NCI-H748 treated with DMSO at 0.1 percent for 48 hours (cell line): ENCODE results near the gene ZDHHC7.

Experiments used
- DNase-seq: peaks from one replicate; lab custom pipeline; 2025; lab: John Stamatoyannopoulos, UW

Gene ZDHHC7

GRCh38 chr16:85018529-85019236 is 7.3 kb upstream of the ZDHHC7 start:
- no peak for DNase-seq

DNA sequence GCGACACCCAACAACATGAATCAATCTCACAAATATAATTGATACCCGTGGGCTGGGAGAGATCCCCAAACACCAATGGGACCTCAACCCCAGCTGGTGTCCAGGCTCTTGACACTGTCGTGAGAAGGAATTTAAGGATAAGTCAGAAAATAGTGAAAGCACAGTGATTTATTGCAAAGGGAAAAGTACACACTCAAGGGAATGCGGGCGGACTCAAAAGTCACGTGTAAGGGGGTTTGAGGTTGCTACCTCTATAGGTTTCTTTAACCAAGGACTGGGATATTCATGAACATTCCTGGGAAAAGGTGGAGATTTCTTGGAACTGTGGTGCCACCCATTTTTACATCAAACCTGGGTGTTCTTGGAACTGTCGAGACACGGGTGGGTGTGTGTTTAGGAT is 6.3 kb upstream of the ZDHHC7 start:
- DNase-seq: no peak

- no peak for DNase-seq
These were observed 5.8 kb upstream of the ZDHHC7 start for GRCh38 chr16:85017151-85017550.

DNA sequence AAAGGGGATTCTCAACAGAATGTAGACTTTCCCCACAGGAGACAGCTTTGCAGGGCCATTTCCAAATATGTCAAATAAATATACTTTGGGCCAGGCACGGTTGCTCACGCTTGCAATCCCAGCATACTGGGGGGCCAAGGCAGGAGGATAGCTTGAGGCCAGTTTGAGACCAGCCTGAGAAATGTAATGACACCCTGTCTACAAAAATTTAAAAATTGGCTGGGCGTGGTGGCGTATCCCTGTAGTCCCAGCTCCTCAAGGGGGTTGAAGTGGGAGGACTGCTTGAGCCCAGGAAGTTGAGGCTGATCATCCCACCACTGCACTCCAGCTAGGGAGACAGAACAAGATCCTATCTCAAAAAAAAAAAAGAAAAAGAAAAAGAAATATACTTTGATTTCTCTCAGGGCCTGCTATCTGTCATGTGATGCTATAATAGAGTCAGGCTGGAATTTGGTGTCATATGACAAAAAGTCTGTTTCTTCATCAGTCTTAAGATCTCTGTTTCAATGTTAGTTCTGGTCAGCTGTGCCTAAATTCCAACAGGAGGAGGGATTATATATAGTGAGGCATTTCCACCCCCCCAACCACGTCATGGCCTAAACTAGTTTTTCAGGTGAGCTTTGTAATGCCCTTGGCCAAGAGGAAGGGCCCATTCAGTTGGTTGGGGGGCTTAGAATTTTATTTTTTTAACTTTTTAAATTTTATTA is 4.3 kb upstream of the ZDHHC7 start:
- no peak for DNase-seq

DNA sequence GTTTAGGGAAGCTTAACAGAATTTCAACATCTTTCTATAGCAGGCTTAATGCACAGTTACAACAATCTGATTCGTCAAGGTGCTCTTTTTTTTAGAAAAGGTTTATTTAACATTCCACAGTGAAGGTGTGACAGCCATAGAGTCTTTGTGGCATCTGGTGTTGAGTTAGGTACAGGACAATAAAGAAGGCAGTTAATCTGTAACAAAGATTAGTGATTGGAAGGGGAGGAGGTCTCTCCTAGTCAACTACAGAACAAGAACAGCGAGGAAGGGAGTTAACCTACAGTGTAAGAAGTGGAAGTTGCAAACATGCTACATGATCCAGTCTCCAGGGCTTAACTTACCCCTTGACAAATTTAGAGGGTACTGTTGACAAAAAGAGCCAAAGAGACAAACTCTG is 3.0 kb upstream of the ZDHHC7 start:
- DNase-seq: no peak

GRCh38 chr16:85011846-85012284 is 530 bp upstream of the ZDHHC7 start:
- DNase-seq: no peak

DNA sequence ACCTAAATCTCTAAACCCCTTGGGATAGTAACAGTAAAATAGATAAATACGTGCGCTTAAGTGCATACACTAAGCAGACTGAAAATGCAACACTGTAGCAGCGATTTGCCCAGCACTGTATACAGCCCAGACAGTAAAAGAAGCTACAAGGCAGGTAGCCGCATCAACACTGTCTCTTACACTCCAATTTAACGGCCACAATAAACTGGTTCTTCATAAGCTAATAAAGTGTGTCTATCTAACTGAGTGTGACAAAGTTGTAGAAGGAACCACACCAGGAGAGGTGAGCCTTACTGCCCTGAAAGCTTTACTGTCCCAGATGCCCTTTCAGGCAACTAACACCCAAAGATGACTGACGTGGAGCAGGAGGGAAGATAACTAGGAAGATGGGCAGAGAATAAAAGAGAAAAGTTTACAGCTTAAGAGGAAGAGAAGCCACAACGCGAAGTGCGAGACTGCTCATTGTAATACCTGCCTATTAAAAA is 847 bp downstream of the ZDHHC7 start:
- DNase-seq: no peak

GRCh38 chr16:85008271-85008670 is 3.1 kb downstream of the ZDHHC7 start:
- DNase-seq: no peak

DNA sequence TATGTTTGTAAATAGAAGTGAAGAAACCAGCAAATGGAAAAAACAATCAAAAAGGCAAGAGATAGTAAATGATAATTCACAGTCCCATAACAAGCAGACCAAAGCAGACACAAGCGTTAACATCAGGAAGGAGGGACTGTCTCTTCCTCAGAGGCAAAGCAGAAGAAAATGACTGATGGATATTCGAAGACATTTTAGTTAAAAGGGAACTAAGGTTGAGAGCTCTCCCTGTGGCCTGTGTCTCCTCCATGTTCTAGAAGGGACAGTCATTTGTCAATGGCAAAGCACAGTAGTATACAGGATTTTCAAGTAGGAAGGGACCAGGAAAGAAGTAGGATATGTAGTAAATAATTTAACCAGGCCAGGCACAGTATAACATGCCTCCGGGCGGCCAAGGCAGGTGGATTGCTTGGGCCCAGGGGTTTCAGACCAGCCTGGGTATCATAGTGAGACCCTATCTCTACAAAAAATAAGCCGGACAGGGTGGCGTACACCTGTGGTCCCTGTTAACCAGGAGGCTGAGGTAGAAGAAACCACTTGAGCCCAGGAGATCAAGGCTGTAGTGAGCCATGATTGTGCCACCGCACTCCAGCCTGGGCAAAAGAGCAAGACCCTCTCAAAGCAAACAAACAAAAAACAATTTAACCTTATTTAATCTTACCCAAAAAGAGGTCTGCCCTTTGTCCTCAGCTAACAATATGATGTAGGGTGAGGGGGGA is 3.7 kb downstream of the ZDHHC7 start:
- no peak for DNase-seq

DNA sequence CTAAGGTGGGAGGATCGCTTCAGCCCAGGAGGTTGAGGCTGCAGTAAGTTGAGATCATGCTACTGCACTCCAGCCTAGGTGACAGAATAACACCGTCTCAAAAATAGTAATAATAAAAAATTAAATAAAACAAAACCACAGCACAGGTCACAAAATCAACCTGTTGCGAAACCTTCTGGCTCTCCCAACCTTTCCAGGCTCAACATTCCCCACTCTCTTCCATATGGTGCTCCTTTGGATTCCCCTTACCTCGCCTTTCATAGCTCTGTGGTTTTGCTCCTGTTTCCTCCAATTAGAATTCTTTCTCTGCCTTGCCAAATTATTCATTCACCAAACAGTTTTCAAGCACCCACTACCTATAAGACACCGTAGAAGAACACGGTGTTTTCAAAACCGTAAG is 4.7 kb downstream of the ZDHHC7 start:
- no peak for DNase-seq

DNA sequence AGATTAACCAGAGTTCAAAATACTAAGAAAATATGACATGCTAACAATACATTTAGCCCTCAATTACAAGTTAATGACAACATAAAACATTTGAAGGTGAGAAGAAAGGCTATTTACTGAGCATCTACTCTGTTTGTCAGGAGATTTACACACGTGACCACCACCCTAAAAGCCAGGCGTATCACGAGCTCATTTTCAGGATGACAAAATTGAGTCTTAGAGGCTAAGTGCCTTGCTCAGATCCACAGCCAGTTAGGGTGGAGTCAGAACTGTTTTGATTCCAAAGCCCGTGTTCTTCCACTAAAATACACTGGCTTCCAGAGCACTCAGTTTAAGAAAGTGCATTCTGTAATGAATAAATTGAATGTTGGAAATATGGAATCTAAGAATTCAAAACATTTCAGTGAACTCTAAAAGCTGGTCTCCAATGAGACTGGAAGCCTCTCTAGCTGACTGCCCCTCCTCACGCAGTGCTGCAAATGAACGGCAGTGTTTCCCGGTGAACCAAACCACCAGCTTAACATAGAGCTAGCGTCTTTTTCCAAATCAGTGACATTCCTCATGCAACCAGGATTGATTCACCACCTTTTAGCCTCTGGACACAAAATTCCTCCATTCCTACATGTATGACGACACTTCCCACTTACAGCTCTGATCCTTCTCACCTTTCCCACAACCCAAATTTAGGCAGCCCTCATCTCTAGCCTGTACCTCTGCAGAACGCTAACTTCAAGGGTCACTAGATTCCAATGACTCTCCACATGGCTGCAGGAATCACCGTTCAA is 5.9 kb downstream of the ZDHHC7 start:
- no peak for DNase-seq

GRCh38 chr16:85004587-85005205 is 6.6 kb downstream of the ZDHHC7 start:
- no peak for DNase-seq

- DNase-seq: no peak
These were observed 7.4 kb downstream of the ZDHHC7 start for GRCh38 chr16:85003725-85004586.

DNA sequence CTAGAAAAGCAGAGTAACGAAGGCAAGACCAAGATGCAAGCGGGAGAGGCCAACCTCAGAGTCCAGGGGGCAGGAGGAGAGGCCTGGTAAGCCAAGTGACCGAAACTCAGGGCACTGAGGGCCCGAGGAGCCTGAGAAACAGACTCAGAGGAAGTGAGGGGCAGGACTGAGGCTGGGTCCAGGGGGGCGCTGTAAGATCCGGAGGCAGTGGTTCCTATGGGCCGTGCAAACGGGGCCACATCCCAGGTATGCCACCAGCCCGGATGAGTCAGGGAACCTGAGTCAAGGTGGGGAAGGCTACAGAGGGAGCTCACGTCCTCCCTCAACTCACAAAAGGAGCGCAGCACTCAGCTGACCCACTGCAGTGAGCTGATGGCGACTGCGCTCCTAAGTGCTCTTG is 8.3 kb downstream of the ZDHHC7 start:
- no peak for DNase-seq

GRCh38 chr16:85002608-85003007 is 8.7 kb downstream of the ZDHHC7 start:
- no peak for DNase-seq

DNA sequence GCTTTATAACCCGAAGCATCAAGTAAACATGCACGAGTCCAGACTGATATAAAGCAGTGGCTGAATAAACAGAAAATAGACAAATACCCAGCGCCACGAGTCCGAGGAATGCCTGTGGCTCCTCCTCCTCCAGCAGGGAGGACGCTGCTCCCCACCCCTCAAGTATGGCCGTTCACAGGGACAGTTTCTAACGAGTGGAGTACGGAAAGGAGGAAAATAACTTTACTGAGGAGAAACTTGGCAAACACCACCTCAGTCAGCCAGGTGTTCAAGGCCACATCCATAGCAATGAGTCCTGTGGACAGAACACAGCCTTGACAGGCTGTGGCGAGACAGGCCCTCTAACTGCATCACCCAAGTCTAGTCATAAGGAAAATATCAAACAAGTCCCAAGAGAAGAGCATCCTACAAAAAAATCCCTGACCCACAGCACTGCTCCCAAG is 9.2 kb downstream of the ZDHHC7 start:
- no peak for DNase-seq

DNA sequence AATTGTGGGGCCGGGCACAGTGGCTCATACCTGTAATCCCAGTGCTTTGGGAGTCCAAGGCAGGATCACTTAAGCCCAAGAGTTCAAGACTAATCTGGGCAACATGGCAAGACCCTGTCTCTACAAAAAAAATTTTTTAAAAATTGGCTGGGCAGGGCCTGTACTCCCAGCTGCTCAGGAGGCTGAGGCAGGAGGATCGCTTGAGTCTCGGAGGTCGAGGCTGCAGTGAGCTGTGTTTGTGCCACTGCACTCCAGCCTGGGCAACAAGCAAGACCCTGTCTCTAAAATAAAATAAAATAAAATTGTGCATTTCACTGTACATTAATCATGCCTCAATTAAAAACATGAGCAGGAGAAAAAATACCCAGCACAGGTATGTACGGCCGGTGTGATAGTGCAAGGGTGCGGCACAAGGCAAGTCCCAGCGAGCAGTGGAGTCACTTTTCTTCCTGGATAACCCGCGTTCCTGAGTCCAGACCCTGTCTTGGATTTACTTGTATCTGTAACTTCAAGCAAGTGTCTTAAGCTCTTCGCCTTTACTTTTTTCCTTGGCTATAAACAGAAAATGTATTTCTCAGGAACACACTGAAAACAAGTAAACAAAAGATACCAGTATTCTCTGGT is 11.4 kb downstream of the ZDHHC7 start:
- no peak for DNase-seq

- DNase-seq: no peak
These were observed 12.1 kb downstream of the ZDHHC7 start for GRCh38 chr16:84999200-84999599.

GRCh38 chr16:84996365-84996764 is 15.0 kb downstream of the ZDHHC7 start:
- DNase-seq: no peak

GRCh38 chr16:84995663-84996062 is 15.7 kb downstream of the ZDHHC7 start:
- no peak for DNase-seq
